Heart left ventricle (tissue), 16 donors: ENCODE data around the gene RBSN. TPM values are rescaled to one million over a fixed set of nuclear protein-coding genes. Genes with fewer than 3 reads are reported as not detected.
A peak's percentile ranks its signal among the peaks of the same experiment; 100 is the strongest.

Experiments used
- ATAC-seq, 4 donors: fragments of 200-7000 bp; cut with Tn5 transposase; one replicate each; pipeline ENCODE4 v1.9.1; 2020 to 2022; ENCODE audit warnings: moderate library complexity in 4 of 4, mild to moderate bottlenecking in 3 of 4, moderate number of reproducible peaks in 1 of 4
- DNase-seq, 5 donors: peaks; one replicate each; pipeline ENCODE4 v3.0.0-alpha.2; 2020
- H3K27ac ChIP-seq, 12 donors: fragments of 200-600 bp; sonication (generic) in 4 of 12; one replicate each; pipeline versions ENCODE4 v1.5.0 to v1.8.0; 2016 to 2022; ENCODE audit warnings: mild to moderate bottlenecking in 2 of 12
- H3K27me3 ChIP-seq, 9 donors: fragments of 200-600 bp; sonication (generic) in 2 of 9; one replicate each; pipeline versions ENCODE4 v1.5.1 to v1.8.0; 2016 to 2022; ENCODE audit warnings: mild to moderate bottlenecking in 3 of 9
- H3K36me3 ChIP-seq, 9 donors: fragments of 200-600 bp; sonication (generic) in 2 of 9; one replicate each; pipeline versions ENCODE4 v1.5.0 to v1.8.0; 2018 to 2022; ENCODE audit warnings: mild to moderate bottlenecking in 2 of 9
- H3K4me1 ChIP-seq, 12 donors: fragments of 200-600 bp; sonication (generic) in 4 of 12; one replicate each; pipeline versions ENCODE4 v1.5.0 to v1.8.0; 2016 to 2022; ENCODE audit warnings: mild to moderate bottlenecking in 3 of 12
- H3K4me3 ChIP-seq, 12 donors: fragments of 200-600 bp; sonication (generic) in 4 of 12; one replicate each; pipeline versions ENCODE4 v1.5.0 to v1.8.0; 2017 to 2022; ENCODE audit warnings: mild to moderate bottlenecking in 9 of 12, moderate library complexity in 4 of 12
- H3K9me3 ChIP-seq, 12 donors: fragments of 200-600 bp; sonication (generic) in 4 of 12; one replicate each; pipeline versions ENCODE4 v1.5.0 to v1.8.0; 2016 to 2022; ENCODE audit warnings: mild to moderate bottlenecking in 1 of 12
- CTCF ChIP-seq, 12 donors: fragments of 200-600 bp; sonication (generic) in 4 of 12; IDR thresholded peaks; one replicate each; pipeline versions ENCODE4 v1.5.0 to v1.8.0; 2018 to 2022; ENCODE audit warnings: antibody characterized with exemption in 12 of 12, mild to moderate bottlenecking in 5 of 12
- POLR2A ChIP-seq, 2 donors: fragments of 450-650 bp; IDR thresholded peaks; one replicate each; pipeline ENCODE4 v1.6.1; 2017; ENCODE audit warnings: antibody characterized with exemption in 2 of 2, mild to moderate bottlenecking in 2 of 2, moderate library complexity in 2 of 2
- WGBS, 4 donors: extraction: QIAGEN DNeasy Blood & Tissue Kit in 2 of 4; methylation state at CpG; one replicate each; pipeline versions ENCODE4 v1.1.5 to v1.1.7; 2013 to 2018; 5-methylcytosine and 5-hydroxymethylcytosine counted together
- intact Hi-C, 10 donors: fragments of 100-400 bp; cut with DNase I; formaldehyde crosslinking; loops; one replicate each; pipeline versions ENCODE4 v1.11.1 to v1.14.2; 2022
- polyA plus RNA-seq, 2 donors: library from polyadenylated mRNA; stranded (reverse); fragments of 200-250 nt; gene quantifications; one replicate each; pipeline ENCODE4 v1.2.3, GENCODE V29; 2013
- total RNA-seq, 9 donors: library from RNA; depleted of rRNA in 2 of 9; stranded (reverse); fragments of >200 nt in 2 of 9; fragmentation: NEBNext Ultra II Directional in 3 of 9; extraction: Animal tissue kit (Norgen Biotek cat#: 25700) in 3 of 9; gene quantifications; one replicate each; pipeline versions ENCODE4 v1.1.0 to v1.2.4, GENCODE V29; 2016 to 2023
- donor health status: ischemic (EF 13 %, LVEDD 7.1; RV severe dilation, severe dysfunction).
- donor health status: healthy with polysubstance abuse.
- donor health status: DM: no; HTN: yes; CAD: no.
- donor health status: DM: no; HTN: no; CAD: no.
- donor health status: ischemic (EF 25% LVEDD 6.9; RV normal size, moderate dysfunction).
- donor health status: ischemic (EF 25% LVEDD 5.7; RV mildly dilated, moderate dysfunction).
- donor health status: healthy.
- donor health status: DM: yes; HTN: yes; CAD: no.
- donor health status: ischemic (EF 35%, LVEDD 5.7; RV mildly dilated, moderate dysfunction).
- donor health status: nonischemic (EF 11% LVEDD 7.7; RV severe dilation, severe dysfunction).
- donor health status: DM: yes; HTN: yes; CAD: no.
- donor health status: PGD.
- donor health status: ischemic (EF 29% LVEDD 5.4; RV normal size, mild dysfunction).
- donor health status: nonischemic (EF 23%, LVEDD 6.1; RV moderate dilation, normal function).

RBSN gene
- total and polyA plus RNA-seq, 11 donors = 5.1 to 24.1 (median 20.4) TPM

GRCh38 chr3:15043408-15044171, 55.4 kb downstream of the RBSN start:
- TF ChIP-seq CTCF (IDR thresholded peaks at IDR 0.05) (no peak), POLR2A (IDR thresholded peaks at IDR 0.05) (no peak)
- Histone ChIP-seq H3K36me3 (peaks cover 0 to 100% (median 98%) of the 10 kb centered on the region in 9 donors), H3K9me3 (no peaks in the 10 kb centered on the region), H3K27me3 (no peaks in the 10 kb centered on the region), H3K4me1 (peaks cover 0 to 34% (median 9%) of the 10 kb centered on the region in 12 donors), H3K4me3 (no peak overlapping the region), H3K27ac (no peak overlapping the region)
- intact Hi-C loops = loop anchor here in 5 of 10 donors (5.0 to 10.0 kb wide), 3 partner anchors 99 to 119 kb away; partner anchors contain the start of gene NR2C2 (in 3 of the 5)
- DNase-seq (no peak), ATAC-seq (no peak)
- WGBS, 4 donors = 83 to 87% (median 84%) methylated on average over 7 to 11 of the region's 11 CpGs

- Histone ChIP-seq H3K27me3 (no peaks in the 10 kb centered on the region), H3K4me3 (no peak overlapping the region), H3K9me3 (no peaks in the 10 kb centered on the region), H3K27ac (no peak overlapping the region), H3K4me1 (peaks cover 0 to 34% (median 9%) of the 10 kb centered on the region in 12 donors), H3K36me3 (peaks cover 0 to 100% (median 98%) of the 10 kb centered on the region in 9 donors)
- TF ChIP-seq POLR2A (IDR thresholded peaks at IDR 0.05) (no peak), CTCF (IDR thresholded peaks at IDR 0.05) (no peak)
- DNase-seq (no peak), ATAC-seq (no peak)
- intact Hi-C loops = loop anchor here in 5 of 10 donors (5.0 to 10.0 kb wide), 3 partner anchors 98 to 118 kb away; partner anchors contain the start of gene NR2C2 (in 3 of the 5)
- WGBS, 4 donors = 61 to 76% (median 68%) methylated on average over 3 of the region's 3 CpGs
Measured at GRCh38 chr3:15042936-15043335, 56.0 kb downstream of the RBSN start.

GRCh38 chr3:15041950-15042349, 57.0 kb downstream of the RBSN start:
- peaks cover 0 to 100% (median 98%) of the 10 kb centered on the region in 9 donors for H3K36me3 ChIP-seq
- H3K9me3 ChIP-seq = no peaks in the 10 kb centered on the region
- no peak for DNase-seq
- TF ChIP-seq CTCF (IDR thresholded peaks at IDR 0.05) (no peak), POLR2A (IDR thresholded peaks at IDR 0.05) (no peak)
- 68 to 73% (median 70%) methylated on average over 3 of the region's 3 CpGs for WGBS, 4 donors
- H3K27ac ChIP-seq = no peak overlapping the region
- intact Hi-C loops = loop anchor here in 5 of 10 donors (5.0 to 10.0 kb wide), 3 partner anchors 97 to 117 kb away; partner anchors contain the start of gene NR2C2 (in 3 of the 5)
- peaks cover 0 to 34% (median 9%) of the 10 kb centered on the region in 12 donors for H3K4me1 ChIP-seq
- peak in 2 of 4 donors; percentile 31 to 36 for ATAC-seq
- no peak overlapping the region for H3K4me3 ChIP-seq
- no peaks in the 10 kb centered on the region for H3K27me3 ChIP-seq

- WGBS, 4 donors = 47 to 56% (median 50%) methylated on average over 3 of the region's 3 CpGs
Measured at GRCh38 chr3:15040844-15041243, 58.1 kb downstream of the RBSN start.

More at GRCh38 chr3:15040844-15041243, 58.1 kb downstream of the RBSN start:
- peak overlapping the region in 2 of 12 donors; percentile 15 to 33 for H3K27ac ChIP-seq
- no peak overlapping the region for H3K4me3 ChIP-seq
- intact Hi-C loops = loop anchor here in 5 of 10 donors (5.0 to 10.0 kb wide), 3 partner anchors 96 to 116 kb away; partner anchors contain the start of gene NR2C2 (in 3 of the 5)
- no peaks in the 10 kb centered on the region for H3K27me3 ChIP-seq
- no peak for TF ChIP-seq CTCF (IDR thresholded peaks at IDR 0.05)
- TF ChIP-seq POLR2A (IDR thresholded peaks at IDR 0.05) = no peak
- H3K9me3 ChIP-seq = no peaks in the 10 kb centered on the region
- DNase-seq = peak in 1 of 5 donors; percentile 43
- H3K36me3 ChIP-seq = peaks cover 0 to 100% (median 98%) of the 10 kb centered on the region in 9 donors
- peak; percentile 39 to 89 (median 76) for ATAC-seq
- peaks cover 0 to 34% (median 9%) of the 10 kb centered on the region in 12 donors for H3K4me1 ChIP-seq
